Panc1 (cell line): Measurements from ENCODE around the gene GPR158.

ENCODE experiments used
- CTCF ChIP-seq: fragments of 450-650 bp; IDR thresholded peaks from 2 replicates; pipeline ENCODE4 v1.5.1; 2017; ENCODE audit warnings: mild to moderate bottlenecking
- POLR2AphosphoS5 ChIP-seq: IDR thresholded peaks from 2 replicates; pipeline ENCODE4 v1.6.1; 2012; ENCODE audit warnings: mild to moderate bottlenecking, low read depth, low read length, moderate library complexity
- TCF7L2 ChIP-seq: IDR thresholded peaks from 2 replicates; pipeline ENCODE4 v1.6.1; 2011; ENCODE audit warnings: mild to moderate bottlenecking, low read depth, low read length, inconsistent platforms
- TF ChIP-seq, protein P1 (sequence below), 2 experiments: IDR thresholded peaks; 2 replicates each; pipeline ENCODE4 v1.6.1; 2011 to 2012; ENCODE audit warnings: low read depth in 2 of 2, control low read depth in 1 of 2, low read length in 1 of 2, mild to moderate bottlenecking in 1 of 2, moderate library complexity in 1 of 2; ENCODE audit not compliant: insufficient read depth in 1 of 2

GRCh38 chr10:25632802-25633201 lies 458.0 kb downstream of the GPR158 start:
- TF ChIP-seq CTCF (no peak), TCF7L2 (no peak), POLR2AphosphoS5 (no peak)
- TF ChIP-seq, protein P1, sequence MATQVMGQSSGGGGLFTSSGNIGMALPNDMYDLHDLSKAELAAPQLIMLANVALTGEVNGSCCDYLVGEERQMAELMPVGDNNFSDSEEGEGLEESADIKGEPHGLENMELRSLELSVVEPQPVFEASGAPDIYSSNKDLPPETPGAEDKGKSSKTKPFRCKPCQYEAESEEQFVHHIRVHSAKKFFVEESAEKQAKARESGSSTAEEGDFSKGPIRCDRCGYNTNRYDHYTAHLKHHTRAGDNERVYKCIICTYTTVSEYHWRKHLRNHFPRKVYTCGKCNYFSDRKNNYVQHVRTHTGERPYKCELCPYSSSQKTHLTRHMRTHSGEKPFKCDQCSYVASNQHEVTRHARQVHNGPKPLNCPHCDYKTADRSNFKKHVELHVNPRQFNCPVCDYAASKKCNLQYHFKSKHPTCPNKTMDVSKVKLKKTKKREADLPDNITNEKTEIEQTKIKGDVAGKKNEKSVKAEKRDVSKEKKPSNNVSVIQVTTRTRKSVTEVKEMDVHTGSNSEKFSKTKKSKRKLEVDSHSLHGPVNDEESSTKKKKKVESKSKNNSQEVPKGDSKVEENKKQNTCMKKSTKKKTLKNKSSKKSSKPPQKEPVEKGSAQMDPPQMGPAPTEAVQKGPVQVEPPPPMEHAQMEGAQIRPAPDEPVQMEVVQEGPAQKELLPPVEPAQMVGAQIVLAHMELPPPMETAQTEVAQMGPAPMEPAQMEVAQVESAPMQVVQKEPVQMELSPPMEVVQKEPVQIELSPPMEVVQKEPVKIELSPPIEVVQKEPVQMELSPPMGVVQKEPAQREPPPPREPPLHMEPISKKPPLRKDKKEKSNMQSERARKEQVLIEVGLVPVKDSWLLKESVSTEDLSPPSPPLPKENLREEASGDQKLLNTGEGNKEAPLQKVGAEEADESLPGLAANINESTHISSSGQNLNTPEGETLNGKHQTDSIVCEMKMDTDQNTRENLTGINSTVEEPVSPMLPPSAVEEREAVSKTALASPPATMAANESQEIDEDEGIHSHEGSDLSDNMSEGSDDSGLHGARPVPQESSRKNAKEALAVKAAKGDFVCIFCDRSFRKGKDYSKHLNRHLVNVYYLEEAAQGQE (IDR thresholded peaks at IDR 0.05; ENCODE audit: insufficient read depth in 1 of 2, low read depth in 2 of 2, low read length in 1 of 2): no peak
